DND-41 (cell line): Measurements from ENCODE around the gene NUDCD3.

Experiments used
- EZH2 ChIP-seq: IDR thresholded peaks from 3 replicates; pipeline ENCODE4 v1.6.1; 2012; ENCODE audit warnings: borderline replicate concordance, low read depth, mild to moderate bottlenecking, moderate library complexity, low read length, inconsistent platforms; ENCODE audit not compliant: severe bottlenecking
- TF ChIP-seq, protein P1 (sequence below): IDR thresholded peaks from 2 replicates; pipeline ENCODE4 v1.5.1; 2012; ENCODE audit warnings: borderline replicate concordance, low read length, moderate library complexity, mild to moderate bottlenecking; ENCODE audit not compliant: poor library complexity, severe bottlenecking; ENCODE audit errors: extremely low read depth

DNA sequence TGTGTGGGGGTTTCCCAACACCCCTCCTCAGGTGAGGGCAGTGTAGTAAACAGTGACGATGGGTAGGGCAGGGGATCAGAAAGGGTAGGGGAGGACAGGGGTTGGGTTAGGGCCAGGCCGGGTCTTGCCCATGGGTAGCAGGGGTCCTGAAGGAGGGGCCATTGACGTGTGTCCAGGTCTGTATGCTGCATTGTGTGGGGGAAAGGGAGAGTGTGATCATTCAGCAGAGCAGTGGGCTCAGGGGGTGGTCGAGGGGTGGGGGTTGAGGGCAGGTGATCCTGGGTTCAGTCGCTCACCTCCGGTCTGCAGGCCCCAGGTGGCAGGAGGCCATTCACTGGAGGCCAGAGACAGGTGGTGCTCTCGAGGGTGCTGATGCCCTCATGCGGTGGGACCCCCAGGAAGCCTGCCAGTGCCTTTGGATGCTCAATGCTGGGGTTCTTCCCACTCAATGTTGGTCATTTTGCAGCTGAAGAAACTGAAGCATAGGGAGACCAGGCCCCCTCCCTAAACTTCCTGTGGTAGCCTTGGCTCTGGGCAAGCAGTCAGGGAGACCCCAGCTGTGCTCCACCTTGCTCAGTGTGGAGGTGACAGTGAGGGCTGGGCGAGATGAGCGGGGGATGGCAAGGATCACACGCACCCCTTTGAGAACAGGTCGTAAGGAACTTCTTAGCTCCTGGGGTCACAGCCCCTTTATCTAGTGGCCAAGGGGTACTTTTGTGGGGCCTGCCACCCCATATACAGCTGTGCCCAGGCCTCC lies 116.3 kb downstream of the NUDCD3 start:
- TF ChIP-seq, protein P1, sequence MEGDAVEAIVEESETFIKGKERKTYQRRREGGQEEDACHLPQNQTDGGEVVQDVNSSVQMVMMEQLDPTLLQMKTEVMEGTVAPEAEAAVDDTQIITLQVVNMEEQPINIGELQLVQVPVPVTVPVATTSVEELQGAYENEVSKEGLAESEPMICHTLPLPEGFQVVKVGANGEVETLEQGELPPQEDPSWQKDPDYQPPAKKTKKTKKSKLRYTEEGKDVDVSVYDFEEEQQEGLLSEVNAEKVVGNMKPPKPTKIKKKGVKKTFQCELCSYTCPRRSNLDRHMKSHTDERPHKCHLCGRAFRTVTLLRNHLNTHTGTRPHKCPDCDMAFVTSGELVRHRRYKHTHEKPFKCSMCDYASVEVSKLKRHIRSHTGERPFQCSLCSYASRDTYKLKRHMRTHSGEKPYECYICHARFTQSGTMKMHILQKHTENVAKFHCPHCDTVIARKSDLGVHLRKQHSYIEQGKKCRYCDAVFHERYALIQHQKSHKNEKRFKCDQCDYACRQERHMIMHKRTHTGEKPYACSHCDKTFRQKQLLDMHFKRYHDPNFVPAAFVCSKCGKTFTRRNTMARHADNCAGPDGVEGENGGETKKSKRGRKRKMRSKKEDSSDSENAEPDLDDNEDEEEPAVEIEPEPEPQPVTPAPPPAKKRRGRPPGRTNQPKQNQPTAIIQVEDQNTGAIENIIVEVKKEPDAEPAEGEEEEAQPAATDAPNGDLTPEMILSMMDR, result no peak
- TF ChIP-seq EZH2, result no peak
